ENCODE data around the gene TADA2A.
"Not testable (repeated sequence)": the region's sequence is repeated elsewhere in the genome, so short reads cannot be mapped to it uniquely, and the experiment has no call there.

The TADA2A gene

GRCh38 chr17:37490638-37491614 is 84.2 kb downstream of the TADA2A start:
- peak; percentile 32 for DNase-seq (ENCODE audit: low spot score)

GRCh38 chr17:37492167-37492566 is 85.5 kb downstream of the TADA2A start:
- no peak for DNase-seq (ENCODE audit: low spot score)

- no peak for DNase-seq (ENCODE audit: low spot score)
Measured at GRCh38 chr17:37493249-37494027, 86.8 kb downstream of the TADA2A start.

- no peak for DNase-seq (ENCODE audit: low spot score)
Measured at GRCh38 chr17:37494401-37494831, 87.7 kb downstream of the TADA2A start.

- DNase-seq (ENCODE audit: low spot score) = no peak
Measured at GRCh38 chr17:37494971-37495370, 88.3 kb downstream of the TADA2A start.

- no peak for DNase-seq (ENCODE audit: low spot score)
Measured at GRCh38 chr17:37500378-37500777, 93.7 kb downstream of the TADA2A start.

GRCh38 chr17:37502009-37502936 is 95.6 kb downstream of the TADA2A start:
- DNase-seq (ENCODE audit: low spot score) = no peak

GRCh38 chr17:37503148-37503547 is 96.5 kb downstream of the TADA2A start:
- no peak for DNase-seq (ENCODE audit: low spot score)

GRCh38 chr17:37505333-37505732 is 98.6 kb downstream of the TADA2A start:
- DNase-seq (ENCODE audit: low spot score) = no peak

GRCh38 chr17:37506678-37507077 is 100.0 kb downstream of the TADA2A start:
- peak; percentile 6 for DNase-seq (ENCODE audit: low spot score)

GRCh38 chr17:37507111-37507510 is 100.4 kb downstream of the TADA2A start:
- DNase-seq (ENCODE audit: low spot score) = no peak

GRCh38 chr17:37510056-37510455 is 103.4 kb downstream of the TADA2A start:
- no peak for DNase-seq (ENCODE audit: low spot score)

- not testable (repeated sequence) for DNase-seq (ENCODE audit: low spot score)
Measured at GRCh38 chr17:37511642-37512041, 105.0 kb downstream of the TADA2A start.

- no peak for DNase-seq (ENCODE audit: low spot score)
Measured at GRCh38 chr17:37512442-37513068, 105.9 kb downstream of the TADA2A start.

GRCh38 chr17:37513711-37514110 is 107.0 kb downstream of the TADA2A start:
- DNase-seq (ENCODE audit: low spot score) = no peak

GRCh38 chr17:37516127-37516571 is 109.5 kb downstream of the TADA2A start:
- no peak for DNase-seq (ENCODE audit: low spot score)

- no peak for DNase-seq (ENCODE audit: low spot score)
Measured at GRCh38 chr17:37517881-37518280, 111.2 kb downstream of the TADA2A start.

GRCh38 chr17:37518826-37519225 is 112.1 kb downstream of the TADA2A start:
- no peak for DNase-seq (ENCODE audit: low spot score)

- no peak for DNase-seq (ENCODE audit: low spot score)
Measured at GRCh38 chr17:37519251-37519985, 112.7 kb downstream of the TADA2A start.

- no peak for DNase-seq (ENCODE audit: low spot score)
Measured at GRCh38 chr17:37520174-37520573, 113.5 kb downstream of the TADA2A start.

All from activated CD4-positive, alpha-beta T cell treated with anti-CD3 and anti-CD28 coated beads, Interleukin-2, Interleukin-4, amounts not matched to agents 100 ng/mL and 50 ng/mL, durations not matched to agents 16 hours and 8 hours (primary cell).